Brain pericyte (primary cell): ENCODE measurements around the gene ZNF26.
"Not testable (repeated sequence)": the region's sequence is repeated elsewhere in the genome, so short reads cannot be mapped to it uniquely, and the experiment has no call there.

Experiments
- DNase-seq: peaks from one replicate; pipeline ENCODE4 v3.0.0-alpha.2; 2012; ENCODE audit warnings: low read depth, low spot score

ZNF26 gene

DNA sequence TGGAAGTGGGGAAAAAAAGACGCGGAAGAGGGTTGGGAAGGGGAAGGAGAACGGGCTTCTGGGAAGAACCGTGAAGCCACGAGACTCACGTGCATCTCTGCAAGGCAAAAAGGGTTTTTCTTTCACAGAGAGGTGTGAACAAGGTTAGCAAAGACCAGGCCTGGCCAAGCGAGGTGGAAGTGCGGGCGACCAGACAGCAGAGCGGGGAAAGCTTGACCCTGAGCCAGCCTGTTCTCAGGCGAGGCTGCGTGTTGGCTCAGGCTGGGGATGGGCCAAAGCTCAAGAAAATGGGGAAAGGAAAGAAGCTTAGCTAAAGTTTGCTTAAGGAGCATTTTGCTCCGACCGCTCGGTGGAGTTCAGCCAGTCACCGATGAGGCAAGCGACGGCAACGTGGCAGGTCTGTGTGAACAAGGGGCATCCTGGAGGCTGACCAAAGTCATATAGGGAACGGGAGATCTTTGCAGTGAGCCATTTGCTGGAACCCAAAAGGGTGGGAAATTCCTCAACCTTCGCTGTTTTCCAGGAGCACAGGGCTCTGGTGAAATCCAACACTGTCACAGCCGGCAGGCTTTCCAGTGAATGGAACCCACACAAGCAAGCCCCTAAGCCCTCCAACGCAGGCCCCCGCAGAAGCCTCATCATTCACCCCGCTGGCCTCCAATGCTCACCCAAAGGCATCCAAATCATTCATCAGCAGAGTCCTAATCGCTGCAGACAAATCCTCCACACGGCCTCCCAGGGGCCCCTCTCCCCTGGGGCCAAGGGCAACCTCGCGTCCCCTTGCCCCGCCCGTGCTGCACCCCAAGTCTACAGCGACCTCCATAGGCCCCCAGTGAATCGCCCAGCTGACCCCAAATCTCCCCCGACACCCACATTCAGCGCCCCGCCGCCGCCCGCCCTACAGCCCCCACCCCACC, 30.8 kb upstream of the ZNF26 start:
- peak; percentile 16 for DNase-seq

GRCh38 chr12:132956011-132956788, 30.0 kb upstream of the ZNF26 start, which contains the start of gene ZNF605:
TSS of gene ZNF605 (minus strand) at chr12:132956306. CDS start at chr12:132945635, 10,671 bp downstream.
- peak; percentile 59 for DNase-seq

DNA sequence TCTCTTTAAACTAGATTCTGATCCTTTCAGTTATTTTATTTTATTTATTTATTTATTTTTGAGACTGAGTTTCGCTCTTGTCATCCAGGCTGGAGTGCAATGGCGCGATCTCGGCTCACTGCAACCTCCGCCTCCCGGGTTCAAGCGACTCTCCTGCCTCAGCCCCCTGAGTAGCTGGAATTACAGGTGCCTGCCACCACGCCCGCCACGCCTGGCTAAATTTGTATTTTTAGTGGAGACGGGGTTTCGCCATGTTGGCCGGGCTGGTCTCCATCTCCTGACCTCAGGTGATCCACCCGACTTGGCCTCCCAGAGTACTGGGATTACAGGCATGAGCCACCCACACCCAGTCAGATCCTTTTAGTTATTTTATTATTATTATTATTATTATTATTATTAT, 24.4 kb upstream of the ZNF26 start:
- DNase-seq, result not testable (repeated sequence)

GRCh38 chr12:132963947-132964346, 22.2 kb upstream of the ZNF26 start:
- DNase-seq, result not testable (repeated sequence)

DNA sequence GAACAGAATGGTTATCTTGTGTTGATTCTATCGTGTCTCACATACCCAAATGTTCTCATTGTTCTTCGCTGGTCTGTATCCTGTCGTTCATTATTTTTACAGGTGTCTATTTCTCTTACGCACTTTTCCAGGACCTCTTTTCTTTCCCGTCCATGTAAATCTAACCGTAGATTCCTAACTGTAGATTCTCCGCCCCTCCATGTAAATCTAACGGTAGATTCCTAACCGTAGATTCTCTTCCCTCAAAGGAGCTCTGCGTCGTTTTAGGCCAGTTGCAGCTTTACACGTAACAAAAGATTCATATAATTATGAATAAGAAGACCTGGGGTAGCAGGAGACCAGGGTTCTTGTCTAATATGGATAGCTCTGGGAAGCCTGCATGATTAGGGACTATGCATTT, 20.4 kb upstream of the ZNF26 start:
- no peak for DNase-seq

DNA sequence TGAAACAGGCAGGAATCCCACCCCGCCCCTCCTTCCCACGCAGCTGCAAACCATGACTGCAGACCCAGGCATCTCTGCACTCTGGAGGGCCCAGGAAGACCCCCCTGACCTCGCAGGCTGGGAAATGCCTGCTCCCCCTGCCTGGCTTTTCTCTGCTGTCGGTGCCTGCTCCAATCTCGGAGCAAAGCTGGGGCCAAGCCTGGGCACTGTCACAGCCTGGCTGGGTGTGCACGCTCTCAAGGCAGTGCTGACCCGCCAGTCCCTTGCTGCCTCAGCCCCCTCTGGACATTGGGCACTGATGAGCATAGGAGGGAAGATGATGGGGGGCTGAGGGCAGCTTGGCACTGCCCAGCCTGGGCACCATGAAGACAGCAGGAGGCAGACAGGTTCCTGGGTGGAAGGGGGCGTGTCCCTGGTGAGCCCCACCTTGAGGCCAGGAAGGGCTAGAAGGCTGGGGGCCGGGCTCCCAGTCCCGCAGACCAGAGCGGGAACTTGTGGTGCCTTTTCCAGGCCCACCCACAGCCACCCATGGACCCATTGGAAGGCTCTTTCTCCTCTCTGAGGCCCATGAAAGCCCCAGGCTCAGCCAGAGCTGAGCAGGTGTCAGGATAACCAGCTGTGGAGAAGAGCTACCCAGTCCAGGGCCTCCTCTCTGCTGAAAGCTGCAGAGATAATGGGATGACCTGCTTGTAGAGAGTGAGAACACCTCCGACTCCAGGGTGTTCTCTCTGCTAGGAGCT, 19.3 kb upstream of the ZNF26 start:
- no peak for DNase-seq

GRCh38 chr12:132967736-132968135, 18.4 kb upstream of the ZNF26 start:
- DNase-seq, result no peak

GRCh38 chr12:132972374-132972773, 13.8 kb upstream of the ZNF26 start:
- DNase-seq, result no peak

- DNase-seq, result not testable (repeated sequence)
These were observed 9.3 kb upstream of the ZNF26 start for GRCh38 chr12:132976870-132977269.

DNA sequence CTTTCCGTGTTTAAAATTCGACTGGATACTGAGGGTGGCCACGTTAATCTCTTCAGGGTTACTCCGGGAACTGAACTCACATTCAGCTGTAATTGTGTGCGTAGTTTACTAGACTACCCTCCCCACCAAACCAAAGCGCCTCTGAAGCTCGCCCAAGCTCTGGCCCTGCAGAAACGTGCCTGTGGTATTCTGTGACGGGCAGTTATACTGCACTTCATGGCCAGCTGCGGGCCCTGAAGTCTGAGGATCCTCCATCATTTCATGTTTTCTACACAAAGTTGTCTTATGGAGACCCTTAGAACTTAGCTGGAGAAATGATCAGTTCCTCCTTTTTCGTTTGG, 688 bp downstream of the ZNF26 start:
- DNase-seq, result no peak

- DNase-seq, result no peak
These were observed 12.6 kb downstream of the ZNF26 start for GRCh38 chr12:132998741-132999140.

DNA sequence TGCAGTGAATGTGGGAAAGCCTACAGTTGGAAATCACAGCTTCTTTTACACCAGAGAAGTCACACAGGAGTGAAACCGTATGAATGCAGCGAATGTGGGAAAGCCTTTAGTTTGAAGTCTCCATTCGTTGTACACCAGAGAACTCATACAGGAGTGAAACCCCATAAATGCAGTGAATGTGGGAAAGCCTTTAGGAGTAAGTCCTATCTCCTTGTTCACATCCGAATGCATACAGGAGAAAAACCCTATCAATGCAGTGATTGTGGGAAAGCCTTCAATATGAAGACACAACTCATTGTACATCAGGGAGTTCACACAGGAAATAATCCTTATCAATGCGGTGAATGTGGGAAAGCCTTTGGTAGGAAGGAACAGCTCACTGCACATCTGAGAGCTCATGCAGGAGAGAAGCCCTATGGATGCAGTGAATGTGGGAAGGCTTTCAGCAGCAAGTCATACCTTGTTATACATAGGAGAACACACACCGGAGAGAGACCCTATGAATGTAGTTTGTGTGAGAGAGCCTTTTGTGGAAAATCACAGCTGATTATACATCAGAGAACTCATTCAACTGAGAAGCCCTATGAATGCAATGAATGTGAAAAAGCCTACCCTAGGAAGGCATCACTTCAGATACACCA, 24.6 kb downstream of the ZNF26 start:
- no peak for DNase-seq

GRCh38 chr12:133023566-133023965, 37.4 kb downstream of the ZNF26 start:
- DNase-seq, result no peak

GRCh38 chr12:133026996-133027395, 40.8 kb downstream of the ZNF26 start:
- no peak for DNase-seq

DNA sequence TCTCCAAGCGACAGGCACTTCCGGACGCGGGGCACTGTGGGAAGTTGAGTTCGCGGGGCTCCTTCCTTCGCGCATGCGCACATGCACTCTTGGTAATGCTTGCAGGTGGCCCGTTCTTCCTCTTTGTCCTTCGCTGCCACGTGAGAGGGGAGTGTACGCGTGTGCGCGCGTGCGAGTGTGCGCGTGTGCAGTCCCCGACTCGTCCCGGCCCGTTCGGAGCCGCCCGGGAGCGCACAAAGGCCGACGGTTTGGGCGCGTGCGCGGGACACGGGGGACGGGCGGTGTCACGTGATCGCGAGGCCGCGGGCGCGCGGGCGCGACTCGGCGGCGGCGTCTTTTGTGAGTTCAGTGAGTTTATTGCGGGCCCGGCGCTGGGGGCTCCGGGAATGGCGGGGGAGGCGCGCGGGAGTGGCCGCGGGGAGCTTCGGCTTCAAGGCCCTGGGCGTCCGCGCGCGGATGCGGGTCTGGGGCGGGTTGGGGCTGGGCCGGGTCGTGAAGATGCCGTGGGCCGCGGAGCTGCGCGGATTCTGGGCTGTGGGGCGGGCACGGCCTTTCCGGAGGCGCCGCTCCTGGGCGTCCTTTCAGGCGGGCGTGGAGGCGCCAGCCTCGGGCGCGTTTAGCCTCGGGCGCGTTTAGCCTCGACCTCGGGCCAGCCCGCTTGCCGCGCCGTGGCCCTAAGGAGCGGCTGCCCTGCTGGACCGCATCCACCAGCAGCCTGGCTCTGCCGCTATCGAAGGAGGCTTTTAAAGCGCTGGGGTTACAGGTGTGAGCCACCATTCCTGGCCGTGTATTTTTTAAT, 51.2 kb downstream of the ZNF26 start, which contains the start of gene ZNF84:
Gene ZNF84 (plus strand): TSS at position 303 of the 799 bp plus-strand sequence. CDS start 3,959 bp downstream, outside the sequence.
- DNase-seq, result peak; percentile 97

- no peak for DNase-seq
These were observed 52.0 kb downstream of the ZNF26 start for GRCh38 chr12:133038118-133038709.

GRCh38 chr12:133046698-133047097, 60.5 kb downstream of the ZNF26 start:
- DNase-seq, result no peak

GRCh38 chr12:133057446-133057845, 71.3 kb downstream of the ZNF26 start:
- no peak for DNase-seq

DNA sequence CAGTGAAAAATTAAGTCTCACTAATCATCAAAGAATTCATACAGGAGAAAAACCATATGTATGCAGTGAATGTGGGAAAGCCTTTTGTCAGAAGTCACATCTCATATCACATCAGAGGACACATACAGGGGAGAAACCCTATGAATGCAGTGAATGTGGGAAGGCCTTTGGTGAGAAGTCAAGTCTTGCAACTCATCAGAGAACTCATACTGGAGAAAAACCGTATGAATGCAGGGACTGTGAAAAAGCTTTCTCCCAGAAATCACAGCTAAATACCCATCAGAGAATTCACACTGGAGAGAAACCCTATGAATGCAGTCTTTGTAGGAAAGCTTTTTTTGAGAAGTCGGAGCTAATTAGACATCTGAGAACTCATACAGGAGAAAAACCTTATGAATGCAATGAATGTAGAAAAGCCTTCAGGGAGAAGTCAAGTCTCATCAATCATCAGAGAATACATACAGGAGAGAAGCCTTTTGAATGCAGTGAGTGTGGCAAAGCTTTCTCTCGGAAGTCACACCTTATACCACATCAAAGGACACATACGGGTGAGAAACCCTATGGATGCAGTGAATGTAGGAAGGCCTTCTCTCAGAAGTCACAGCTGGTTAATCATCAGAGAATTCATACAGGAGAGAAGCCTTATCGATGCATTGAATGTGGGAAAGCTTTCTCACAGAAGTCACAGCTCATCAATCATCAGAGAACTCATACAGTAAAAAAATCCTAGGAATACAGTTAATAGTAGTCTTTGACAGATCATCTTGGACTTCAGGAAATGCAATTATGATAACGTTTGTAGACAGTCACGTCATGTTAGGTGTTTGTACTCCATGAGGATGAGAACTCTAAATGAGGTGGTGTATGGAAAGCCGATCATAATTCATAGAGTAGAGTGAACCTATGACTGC, 72.3 kb downstream of the ZNF26 start:
- DNase-seq, result no peak
